Muscle layer of duodenum (tissue), 2 donors: ENCODE results near the gene ITSN1.

Experiments used
- H3K27ac ChIP-seq: one replicate; pipeline ENCODE4 v1.7.0; 2013; ENCODE audit warnings: mild to moderate bottlenecking, low read length
- H3K27me3 ChIP-seq: one replicate; pipeline ENCODE4 v1.7.0; 2013; ENCODE audit warnings: low read depth, mild to moderate bottlenecking, control low read depth, low read length
- H3K36me3 ChIP-seq, 2 donors: one replicate each; pipeline ENCODE4 v1.7.0; 2013; ENCODE audit warnings: low read length in 2 of 2, control low read depth in 1 of 2, mild to moderate bottlenecking in 1 of 2; ENCODE audit not compliant: insufficient read depth in 2 of 2, control insufficient read depth in 1 of 2
- H3K4me1 ChIP-seq, 2 donors: one replicate each; pipeline ENCODE4 v1.7.0; 2013; ENCODE audit warnings: low read length in 2 of 2, mild to moderate bottlenecking in 2 of 2, control low read depth in 1 of 2, moderate library complexity in 1 of 2; ENCODE audit not compliant: insufficient read depth in 2 of 2, control insufficient read depth in 1 of 2
- H3K4me3 ChIP-seq, 2 donors: one replicate each; pipeline ENCODE4 v1.7.0; 2013; ENCODE audit warnings: low read length in 2 of 2, low read depth in 1 of 2, mild to moderate bottlenecking in 1 of 2
- H3K9me3 ChIP-seq, 2 donors: one replicate each; pipeline ENCODE4 v1.7.0; 2013; ENCODE audit warnings: low read length in 2 of 2, control low read depth in 1 of 2, mild to moderate bottlenecking in 1 of 2; ENCODE audit not compliant: control insufficient read depth in 1 of 2
- donor health status: healthy.

The ITSN1 gene

GRCh38 chr21:33684923-33685560 is 42.7 kb downstream of the ITSN1 start:
- Histone ChIP-seq H3K27ac (no peak overlapping the region), H3K27me3 (no peaks in the 10 kb centered on the region), H3K36me3 (no peaks in the 10 kb centered on the region), H3K9me3 (no peaks in the 10 kb centered on the region), H3K4me3 (no peak overlapping the region), H3K4me1 (peaks cover 11 to 35% of the 10 kb centered on the region in 2 donors)

GRCh38 chr21:33685613-33686197 is 43.4 kb downstream of the ITSN1 start:
- peaks cover 11 to 35% of the 10 kb centered on the region in 2 donors for H3K4me1 ChIP-seq
- no peaks in the 10 kb centered on the region for H3K27me3 ChIP-seq
- no peaks in the 10 kb centered on the region for H3K9me3 ChIP-seq
- H3K36me3 ChIP-seq = no peaks in the 10 kb centered on the region
- no peak overlapping the region for H3K27ac ChIP-seq
- H3K4me3 ChIP-seq = no peak overlapping the region

- H3K27ac ChIP-seq = no peak overlapping the region
- no peaks in the 10 kb centered on the region for H3K27me3 ChIP-seq
- peaks cover 11 to 35% of the 10 kb centered on the region in 2 donors for H3K4me1 ChIP-seq
- H3K4me3 ChIP-seq = no peak overlapping the region
- H3K36me3 ChIP-seq = no peaks in the 10 kb centered on the region
- H3K9me3 ChIP-seq = no peaks in the 10 kb centered on the region
Measured at GRCh38 chr21:33686386-33686785, 44.1 kb downstream of the ITSN1 start.

- Histone ChIP-seq H3K4me1 (peaks cover 11 to 35% of the 10 kb centered on the region in 2 donors), H3K36me3 (no peaks in the 10 kb centered on the region), H3K27ac (no peak overlapping the region), H3K9me3 (no peaks in the 10 kb centered on the region), H3K4me3 (no peak overlapping the region), H3K27me3 (no peaks in the 10 kb centered on the region)
Measured at GRCh38 chr21:33687634-33688033, 45.3 kb downstream of the ITSN1 start.

- Histone ChIP-seq H3K36me3 (no peaks in the 10 kb centered on the region), H3K27ac (no peak overlapping the region), H3K9me3 (no peaks in the 10 kb centered on the region), H3K4me1 (peaks cover 11 to 31% of the 10 kb centered on the region in 2 donors), H3K27me3 (no peaks in the 10 kb centered on the region), H3K4me3 (no peak overlapping the region)
Measured at GRCh38 chr21:33688353-33688752, 46.1 kb downstream of the ITSN1 start.

GRCh38 chr21:33690874-33691273 is 48.6 kb downstream of the ITSN1 start:
- no peaks in the 10 kb centered on the region for H3K9me3 ChIP-seq
- H3K4me3 ChIP-seq = no peak overlapping the region
- no peak overlapping the region for H3K27ac ChIP-seq
- H3K36me3 ChIP-seq = no peaks in the 10 kb centered on the region
- H3K27me3 ChIP-seq = no peaks in the 10 kb centered on the region
- H3K4me1 ChIP-seq = peaks cover 1 to 6% of the 10 kb centered on the region in 2 donors

- H3K4me3 ChIP-seq = no peak overlapping the region
- no peak overlapping the region for H3K27ac ChIP-seq
- no peaks in the 10 kb centered on the region for H3K4me1 ChIP-seq
- H3K9me3 ChIP-seq = no peaks in the 10 kb centered on the region
- H3K27me3 ChIP-seq = no peaks in the 10 kb centered on the region
- no peaks in the 10 kb centered on the region for H3K36me3 ChIP-seq
Measured at GRCh38 chr21:33691945-33692603, 49.8 kb downstream of the ITSN1 start.

- H3K36me3 ChIP-seq = no peaks in the 10 kb centered on the region
- no peaks in the 10 kb centered on the region for H3K27me3 ChIP-seq
Measured at GRCh38 chr21:33695813-33696212, 53.5 kb downstream of the ITSN1 start.

GRCh38 chr21:33696465-33696864 is 54.2 kb downstream of the ITSN1 start:
- Histone ChIP-seq H3K27me3 (no peaks in the 10 kb centered on the region), H3K4me3 (no peak overlapping the region), H3K9me3 (no peaks in the 10 kb centered on the region), H3K36me3 (no peaks in the 10 kb centered on the region), H3K4me1 (no peaks in the 10 kb centered on the region), H3K27ac (no peak overlapping the region)

More at GRCh38 chr21:33695813-33696212, 53.5 kb downstream of the ITSN1 start:
- H3K4me3 ChIP-seq = no peak overlapping the region
- no peak overlapping the region for H3K27ac ChIP-seq
- no peaks in the 10 kb centered on the region for H3K4me1 ChIP-seq
- no peaks in the 10 kb centered on the region for H3K9me3 ChIP-seq

GRCh38 chr21:33698087-33698860 is 56.0 kb downstream of the ITSN1 start:
- no peak overlapping the region for H3K4me3 ChIP-seq
- H3K36me3 ChIP-seq = no peaks in the 10 kb centered on the region
- no peaks in the 10 kb centered on the region for H3K27me3 ChIP-seq
- no peaks in the 10 kb centered on the region for H3K9me3 ChIP-seq
- H3K4me1 ChIP-seq = no peaks in the 10 kb centered on the region
- H3K27ac ChIP-seq = no peak overlapping the region

- Histone ChIP-seq H3K9me3 (no peaks in the 10 kb centered on the region), H3K4me3 (no peak overlapping the region), H3K36me3 (no peaks in the 10 kb centered on the region), H3K4me1 (peaks cover 0 to 2% of the 10 kb centered on the region in 2 donors), H3K27me3 (no peaks in the 10 kb centered on the region), H3K27ac (no peak overlapping the region)
Measured at GRCh38 chr21:33699277-33699676, 57.0 kb downstream of the ITSN1 start.
